H1 (cell line): ENCODE data around the gene AK5. TPM values are rescaled to one million over a fixed set of nuclear protein-coding genes. Genes with fewer than 3 reads are reported as not detected.

Experiments
- CREB1 ChIP-seq: IDR thresholded peaks from 2 replicates; pipeline ENCODE4 v1.6.1; 2012; ENCODE audit warnings: inconsistent platforms
- EZH2 ChIP-seq: fragments of 200-600 bp; sonication (generic); IDR thresholded peaks from 2 replicates; pipeline ENCODE4 v1.7.1; 2012; ENCODE audit warnings: low read depth, mild to moderate bottlenecking, moderate library complexity, low read length, inconsistent platforms; ENCODE audit not compliant: severe bottlenecking
- RAD21 ChIP-seq, 2 experiments: IDR thresholded peaks in 1 of 2; conservative IDR thresholded peaks in 1 of 2; 2 replicates each; pipeline ENCODE4 v1.6.1; 2011; ENCODE audit warnings: low read depth in 2 of 2, low read length in 2 of 2, improper control_type of control experiment in 1 of 2, inconsistent platforms in 1 of 2, mild to moderate bottlenecking in 1 of 2, moderate library complexity in 1 of 2
- SAP30 ChIP-seq: fragments of 300-600 bp; sonication (generic); IDR thresholded peaks from 2 replicates; pipeline ENCODE4 v1.7.1; 2012; ENCODE audit warnings: low read length, moderate library complexity, mild to moderate bottlenecking, inconsistent platforms; ENCODE audit not compliant: insufficient read depth, insufficient replicate concordance
- polyA plus RNA-seq, 7 experiments: library from polyadenylated mRNA; depleted of rRNA in 3 of 7; stranded (reverse) in 5 of 7; unstranded in 2 of 7; fragments of >200 nt in 5 of 7; fragments of 200-250 nt in 2 of 7; gene quantifications; 1 replicate in 5 of 7; 2 replicates in 1 of 7; 4 replicates in 1 of 7; pipeline versions ENCODE4 v1.2.1 to v1.2.3, GENCODE V29; 2011 to 2013; ENCODE audit warnings: missing spikeins in 2 of 7, mixed read lengths in 2 of 7
- total RNA-seq: library from RNA; stranded (reverse); fragmentation: NEBNext Ultra II Directional; extraction: Animal tissue kit (Norgen Biotek cat#: 25700); gene quantifications from 2 replicates; pipeline ENCODE4 v1.2.1, GENCODE V29; 2021
- TF ChIP-seq, protein P1 (sequence below): fragments of 300-600 bp; sonication (generic); IDR thresholded peaks from 2 replicates; pipeline ENCODE4 v1.7.1; 2012; ENCODE audit warnings: low read length, moderate library complexity, mild to moderate bottlenecking, inconsistent platforms; ENCODE audit not compliant: insufficient replicate concordance

AK5 gene
- total and polyA plus RNA-seq, 2 of the 8 experiments (the other 6 are each of a cell fraction or from before 2014, with no cell fraction given): 2.0 to 7.1 TPM

DNA sequence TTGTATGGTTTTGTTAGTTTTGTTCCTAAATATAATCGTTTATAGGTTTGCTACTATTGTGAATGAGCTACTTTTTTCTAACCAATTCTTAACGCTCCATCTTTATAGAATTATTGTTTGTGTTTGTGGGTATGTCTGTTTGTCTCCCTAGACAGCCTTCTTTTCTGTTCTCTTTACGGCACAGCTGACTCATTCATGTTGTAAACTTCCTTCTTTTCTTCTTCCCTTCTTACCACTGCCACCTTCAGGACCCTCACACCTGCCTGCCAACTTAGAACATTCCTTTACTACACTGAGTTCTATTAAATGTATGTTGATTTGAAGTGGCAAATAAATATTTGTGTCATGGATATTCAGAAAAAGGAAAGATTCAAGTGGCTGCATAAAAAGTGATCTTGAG is 29.1 kb downstream of the AK5 start (continued):
- TF ChIP-seq, protein P1, sequence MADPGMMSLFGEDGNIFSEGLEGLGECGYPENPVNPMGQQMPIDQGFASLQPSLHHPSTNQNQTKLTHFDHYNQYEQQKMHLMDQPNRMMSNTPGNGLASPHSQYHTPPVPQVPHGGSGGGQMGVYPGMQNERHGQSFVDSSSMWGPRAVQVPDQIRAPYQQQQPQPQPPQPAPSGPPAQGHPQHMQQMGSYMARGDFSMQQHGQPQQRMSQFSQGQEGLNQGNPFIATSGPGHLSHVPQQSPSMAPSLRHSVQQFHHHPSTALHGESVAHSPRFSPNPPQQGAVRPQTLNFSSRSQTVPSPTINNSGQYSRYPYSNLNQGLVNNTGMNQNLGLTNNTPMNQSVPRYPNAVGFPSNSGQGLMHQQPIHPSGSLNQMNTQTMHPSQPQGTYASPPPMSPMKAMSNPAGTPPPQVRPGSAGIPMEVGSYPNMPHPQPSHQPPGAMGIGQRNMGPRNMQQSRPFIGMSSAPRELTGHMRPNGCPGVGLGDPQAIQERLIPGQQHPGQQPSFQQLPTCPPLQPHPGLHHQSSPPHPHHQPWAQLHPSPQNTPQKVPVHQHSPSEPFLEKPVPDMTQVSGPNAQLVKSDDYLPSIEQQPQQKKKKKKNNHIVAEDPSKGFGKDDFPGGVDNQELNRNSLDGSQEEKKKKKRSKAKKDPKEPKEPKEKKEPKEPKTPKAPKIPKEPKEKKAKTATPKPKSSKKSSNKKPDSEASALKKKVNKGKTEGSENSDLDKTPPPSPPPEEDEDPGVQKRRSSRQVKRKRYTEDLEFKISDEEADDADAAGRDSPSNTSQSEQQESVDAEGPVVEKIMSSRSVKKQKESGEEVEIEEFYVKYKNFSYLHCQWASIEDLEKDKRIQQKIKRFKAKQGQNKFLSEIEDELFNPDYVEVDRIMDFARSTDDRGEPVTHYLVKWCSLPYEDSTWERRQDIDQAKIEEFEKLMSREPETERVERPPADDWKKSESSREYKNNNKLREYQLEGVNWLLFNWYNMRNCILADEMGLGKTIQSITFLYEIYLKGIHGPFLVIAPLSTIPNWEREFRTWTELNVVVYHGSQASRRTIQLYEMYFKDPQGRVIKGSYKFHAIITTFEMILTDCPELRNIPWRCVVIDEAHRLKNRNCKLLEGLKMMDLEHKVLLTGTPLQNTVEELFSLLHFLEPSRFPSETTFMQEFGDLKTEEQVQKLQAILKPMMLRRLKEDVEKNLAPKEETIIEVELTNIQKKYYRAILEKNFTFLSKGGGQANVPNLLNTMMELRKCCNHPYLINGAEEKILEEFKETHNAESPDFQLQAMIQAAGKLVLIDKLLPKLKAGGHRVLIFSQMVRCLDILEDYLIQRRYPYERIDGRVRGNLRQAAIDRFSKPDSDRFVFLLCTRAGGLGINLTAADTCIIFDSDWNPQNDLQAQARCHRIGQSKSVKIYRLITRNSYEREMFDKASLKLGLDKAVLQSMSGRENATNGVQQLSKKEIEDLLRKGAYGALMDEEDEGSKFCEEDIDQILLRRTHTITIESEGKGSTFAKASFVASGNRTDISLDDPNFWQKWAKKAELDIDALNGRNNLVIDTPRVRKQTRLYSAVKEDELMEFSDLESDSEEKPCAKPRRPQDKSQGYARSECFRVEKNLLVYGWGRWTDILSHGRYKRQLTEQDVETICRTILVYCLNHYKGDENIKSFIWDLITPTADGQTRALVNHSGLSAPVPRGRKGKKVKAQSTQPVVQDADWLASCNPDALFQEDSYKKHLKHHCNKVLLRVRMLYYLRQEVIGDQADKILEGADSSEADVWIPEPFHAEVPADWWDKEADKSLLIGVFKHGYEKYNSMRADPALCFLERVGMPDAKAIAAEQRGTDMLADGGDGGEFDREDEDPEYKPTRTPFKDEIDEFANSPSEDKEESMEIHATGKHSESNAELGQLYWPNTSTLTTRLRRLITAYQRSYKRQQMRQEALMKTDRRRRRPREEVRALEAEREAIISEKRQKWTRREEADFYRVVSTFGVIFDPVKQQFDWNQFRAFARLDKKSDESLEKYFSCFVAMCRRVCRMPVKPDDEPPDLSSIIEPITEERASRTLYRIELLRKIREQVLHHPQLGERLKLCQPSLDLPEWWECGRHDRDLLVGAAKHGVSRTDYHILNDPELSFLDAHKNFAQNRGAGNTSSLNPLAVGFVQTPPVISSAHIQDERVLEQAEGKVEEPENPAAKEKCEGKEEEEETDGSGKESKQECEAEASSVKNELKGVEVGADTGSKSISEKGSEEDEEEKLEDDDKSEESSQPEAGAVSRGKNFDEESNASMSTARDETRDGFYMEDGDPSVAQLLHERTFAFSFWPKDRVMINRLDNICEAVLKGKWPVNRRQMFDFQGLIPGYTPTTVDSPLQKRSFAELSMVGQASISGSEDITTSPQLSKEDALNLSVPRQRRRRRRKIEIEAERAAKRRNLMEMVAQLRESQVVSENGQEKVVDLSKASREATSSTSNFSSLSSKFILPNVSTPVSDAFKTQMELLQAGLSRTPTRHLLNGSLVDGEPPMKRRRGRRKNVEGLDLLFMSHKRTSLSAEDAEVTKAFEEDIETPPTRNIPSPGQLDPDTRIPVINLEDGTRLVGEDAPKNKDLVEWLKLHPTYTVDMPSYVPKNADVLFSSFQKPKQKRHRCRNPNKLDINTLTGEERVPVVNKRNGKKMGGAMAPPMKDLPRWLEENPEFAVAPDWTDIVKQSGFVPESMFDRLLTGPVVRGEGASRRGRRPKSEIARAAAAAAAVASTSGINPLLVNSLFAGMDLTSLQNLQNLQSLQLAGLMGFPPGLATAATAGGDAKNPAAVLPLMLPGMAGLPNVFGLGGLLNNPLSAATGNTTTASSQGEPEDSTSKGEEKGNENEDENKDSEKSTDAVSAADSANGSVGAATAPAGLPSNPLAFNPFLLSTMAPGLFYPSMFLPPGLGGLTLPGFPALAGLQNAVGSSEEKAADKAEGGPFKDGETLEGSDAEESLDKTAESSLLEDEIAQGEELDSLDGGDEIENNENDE: no peak
- TF ChIP-seq EZH2 (no peak), SAP30 (no peak), CREB1 (no peak), RAD21 (IDR thresholded peaks at IDR 0.05 in 1 of 2, conservative IDR thresholded peaks at IDR 0.05 in 1 of 2; ENCODE audit: low read depth in 2 of 2, low read length in 2 of 2) (peak in 1 of 2 experiments; percentile 16; a peak in 1 of 4 replicates)
- TF ChIP-seq, all 59 proteins: peak for 1
